LNCAP (cell line): Measurements from ENCODE around the gene PHF8.

Source experiments
- CTCF ChIP-seq: fragments of 450-650 bp; IDR thresholded peaks from 2 replicates; pipeline ENCODE4 v1.5.1; 2017; ENCODE audit warnings: mild to moderate bottlenecking

PHF8 gene

DNA sequence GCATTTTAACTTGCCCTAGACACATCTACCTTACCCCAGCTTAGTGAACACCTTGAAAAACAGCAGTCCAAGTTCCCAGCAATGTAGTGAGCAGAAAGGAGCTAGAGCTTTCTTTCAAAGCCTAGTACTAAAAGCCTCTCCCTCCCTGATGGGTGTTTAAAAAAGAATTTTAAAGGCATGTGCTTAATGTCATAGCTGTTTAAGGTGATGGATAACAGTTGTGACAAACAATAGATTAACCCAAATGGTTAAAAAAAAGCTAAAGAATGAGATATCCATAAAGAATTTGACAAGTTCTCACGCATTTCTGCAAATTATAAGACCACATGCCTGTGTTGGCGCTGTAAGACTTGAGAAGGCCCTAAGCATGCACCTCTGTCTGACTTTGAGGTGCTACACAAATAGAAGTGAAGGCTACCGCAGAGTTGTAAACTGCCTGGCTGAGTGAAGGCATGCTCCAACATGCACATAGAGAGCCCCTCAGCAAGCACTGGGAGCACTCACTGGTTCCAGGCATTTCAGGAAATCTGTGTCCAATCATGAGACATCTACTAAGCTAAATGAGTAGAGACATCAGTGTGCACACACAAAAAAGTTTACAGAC lies 94.0 kb downstream of the PHF8 start:
- no peak for TF ChIP-seq CTCF

DNA sequence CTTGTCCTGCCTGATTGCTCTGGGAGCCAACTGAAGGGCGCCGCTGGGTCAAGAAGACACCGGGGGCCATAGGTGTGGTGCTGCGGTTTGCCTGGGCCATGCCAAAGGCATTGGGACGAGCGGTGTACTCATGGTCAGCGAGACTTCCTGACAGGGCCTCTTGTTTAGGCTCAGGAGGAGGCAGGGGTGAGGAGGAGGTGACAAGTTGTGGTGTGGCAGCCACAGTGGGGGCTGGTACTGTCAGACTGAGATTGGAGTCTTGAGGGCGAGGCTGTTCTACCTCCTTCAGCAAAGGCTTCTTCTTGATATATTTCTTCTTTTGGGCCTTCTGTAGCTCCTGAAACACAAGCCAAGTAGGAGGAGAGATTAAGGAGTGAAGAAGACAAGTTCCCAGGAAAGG lies 104.1 kb downstream of the PHF8 start:
- TF ChIP-seq CTCF, result no peak

DNA sequence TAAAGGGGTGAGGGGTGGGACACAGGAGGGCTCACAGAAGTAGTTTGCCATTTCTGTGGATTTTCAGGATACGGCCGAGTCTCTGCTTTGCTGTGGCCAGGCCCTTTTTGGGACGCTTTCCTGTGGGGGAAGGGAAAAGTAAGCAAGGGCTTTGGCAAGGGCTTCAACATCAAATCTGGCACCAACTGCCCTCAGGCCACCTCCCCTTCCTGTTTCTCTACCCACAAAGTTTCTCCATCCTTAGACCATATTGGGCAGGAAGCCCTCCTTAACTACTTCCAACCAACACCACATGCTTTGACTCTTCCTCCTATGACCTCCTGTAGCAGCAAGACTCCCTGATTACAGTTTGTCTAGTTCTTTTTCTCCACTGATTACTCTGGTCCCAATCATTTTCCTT lies 105.1 kb downstream of the PHF8 start:
- no peak for TF ChIP-seq CTCF

- TF ChIP-seq CTCF, result no peak
Measured at GRCh38 chrX:53930515-53931380, 113.5 kb downstream of the PHF8 start.

- TF ChIP-seq CTCF, result no peak
Measured at GRCh38 chrX:53926030-53926429, 118.2 kb downstream of the PHF8 start.

- no peak for TF ChIP-seq CTCF
Measured at GRCh38 chrX:53918702-53919101, 125.6 kb downstream of the PHF8 start.

DNA sequence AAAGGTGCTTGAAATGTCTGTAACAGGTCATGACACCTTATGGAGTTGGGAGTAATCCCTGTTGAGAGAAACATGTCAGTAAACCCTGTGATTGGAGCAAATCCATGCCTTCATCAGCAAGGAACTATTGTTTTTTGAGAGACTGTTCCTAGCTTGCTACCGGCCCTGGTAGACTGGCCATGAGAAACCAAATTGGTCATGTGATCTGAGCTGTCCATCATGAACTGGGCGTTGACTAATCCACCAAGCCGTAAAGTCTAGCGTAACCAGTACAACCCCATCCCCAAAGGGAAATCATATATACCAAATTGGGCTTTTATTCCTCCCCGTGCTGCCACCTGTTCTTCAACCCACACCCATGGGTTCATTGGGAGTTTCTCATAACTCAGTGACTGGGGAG lies 143.7 kb downstream of the PHF8 start:
- TF ChIP-seq CTCF, result no peak
